Measurements from ENCODE around the gene TTLL4.
"Not testable (repeated sequence)": the region's sequence is repeated elsewhere in the genome, so short reads cannot be mapped to it uniquely, and the experiment has no call there.

TTLL4 gene

GRCh38 chr2:218745559-218746469 is 35.2 kb downstream of the TTLL4 start:
- no peak for DNase-seq

DNA sequence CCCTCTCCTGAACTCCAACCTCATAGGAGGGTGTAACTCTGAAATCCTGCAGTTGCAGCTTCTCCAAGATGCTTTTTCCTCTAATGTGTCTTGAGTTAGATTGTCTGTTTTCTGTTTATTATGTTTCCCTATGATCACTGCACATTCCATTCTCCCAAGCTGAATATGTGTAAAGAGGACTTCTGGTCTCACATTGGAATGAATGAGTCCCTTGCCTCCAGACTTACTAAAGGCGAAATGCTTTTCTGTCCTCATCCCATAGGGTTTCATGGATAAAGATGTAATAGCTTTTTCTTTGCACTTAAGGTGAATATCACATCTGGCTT is 35.8 kb downstream of the TTLL4 start:
- no peak for DNase-seq

DNA sequence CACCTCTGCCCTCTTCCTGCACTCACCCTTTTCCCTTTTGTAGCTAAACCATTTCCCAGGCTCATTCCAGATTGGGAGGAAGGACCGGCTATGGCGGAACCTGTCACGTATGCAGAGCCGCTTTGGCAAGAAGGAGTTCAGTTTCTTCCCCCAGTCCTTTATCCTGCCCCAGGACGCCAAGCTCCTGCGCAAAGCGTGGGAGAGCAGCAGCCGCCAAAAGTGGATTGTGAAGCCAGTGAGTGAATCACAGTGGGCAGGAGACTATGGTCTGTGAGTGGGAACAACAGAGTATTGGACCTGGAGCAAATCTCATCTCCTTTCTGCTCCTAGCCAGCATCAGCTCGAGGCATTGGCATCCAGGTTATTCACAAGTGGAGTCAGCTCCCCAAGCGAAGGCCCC is 36.3 kb downstream of the TTLL4 start:
- no peak for DNase-seq

GRCh38 chr2:218748741-218749441 is 38.3 kb downstream of the TTLL4 start:
- no peak for DNase-seq

- DNase-seq = no peak
Measured at GRCh38 chr2:218754201-218754600, 43.6 kb downstream of the TTLL4 start.

DNA sequence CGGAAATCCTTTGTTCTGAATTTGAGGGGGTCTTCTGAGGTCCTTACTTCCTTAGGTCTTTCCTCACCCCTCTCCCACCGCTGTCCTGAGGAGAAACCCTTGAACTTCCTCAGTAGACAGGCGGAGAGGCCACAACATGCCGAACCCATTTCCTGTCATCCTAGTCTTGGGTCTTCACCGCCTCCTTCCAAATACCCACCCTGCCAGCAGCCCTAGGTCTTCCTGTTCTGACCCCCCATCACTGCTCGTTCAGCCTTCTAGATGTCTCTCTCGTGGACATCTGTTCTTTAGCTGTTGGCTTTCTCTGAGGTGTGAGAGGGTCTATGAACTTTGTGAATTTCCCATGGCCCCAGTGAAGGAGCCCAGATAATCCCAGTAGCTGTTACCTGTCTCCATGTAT is 44.1 kb downstream of the TTLL4 start:
- no peak for DNase-seq

- DNase-seq = no peak
Measured at GRCh38 chr2:218755198-218755566, 44.5 kb downstream of the TTLL4 start.

- DNase-seq = no peak
Measured at GRCh38 chr2:218755567-218756404, 45.2 kb downstream of the TTLL4 start.

DNA sequence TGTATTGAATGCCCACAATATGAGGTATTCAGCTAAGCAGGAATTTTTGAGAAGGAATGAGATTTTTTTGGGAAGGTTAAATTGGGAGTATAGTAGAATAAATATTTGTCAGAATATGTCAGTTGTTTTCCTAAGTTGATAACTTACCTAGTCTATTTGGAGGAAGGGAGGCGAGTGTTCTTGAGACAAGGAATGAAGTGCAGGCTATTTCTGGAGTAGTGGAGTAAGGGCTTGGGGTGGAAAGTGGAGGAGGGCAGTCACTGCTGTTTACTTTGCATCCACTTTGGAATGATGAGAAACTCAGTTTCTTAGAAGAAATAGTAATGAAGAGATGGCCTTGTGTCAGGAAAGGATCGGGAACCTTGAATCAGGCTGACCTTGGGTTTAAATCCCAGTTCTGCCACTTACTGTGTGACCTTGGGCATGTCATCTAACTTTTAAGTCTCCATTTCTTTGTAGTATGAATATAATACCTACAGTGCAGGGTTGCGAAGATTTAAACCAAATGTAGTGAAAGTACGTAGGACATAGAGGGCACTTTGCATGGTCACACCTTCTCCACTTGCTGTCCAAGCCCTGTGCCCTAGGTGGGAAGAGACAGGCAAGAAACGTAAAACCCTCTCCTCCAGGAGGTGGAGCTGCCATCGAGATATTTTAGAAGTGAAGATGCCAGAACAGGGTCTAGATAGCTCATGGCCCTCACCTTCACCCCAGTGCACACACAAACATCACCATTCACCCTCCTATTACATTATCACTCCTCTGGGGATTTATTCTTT is 46.2 kb downstream of the TTLL4 start:
- DNase-seq = no peak

- DNase-seq = no peak
Measured at GRCh38 chr2:218761795-218762194, 51.2 kb downstream of the TTLL4 start.

DNA sequence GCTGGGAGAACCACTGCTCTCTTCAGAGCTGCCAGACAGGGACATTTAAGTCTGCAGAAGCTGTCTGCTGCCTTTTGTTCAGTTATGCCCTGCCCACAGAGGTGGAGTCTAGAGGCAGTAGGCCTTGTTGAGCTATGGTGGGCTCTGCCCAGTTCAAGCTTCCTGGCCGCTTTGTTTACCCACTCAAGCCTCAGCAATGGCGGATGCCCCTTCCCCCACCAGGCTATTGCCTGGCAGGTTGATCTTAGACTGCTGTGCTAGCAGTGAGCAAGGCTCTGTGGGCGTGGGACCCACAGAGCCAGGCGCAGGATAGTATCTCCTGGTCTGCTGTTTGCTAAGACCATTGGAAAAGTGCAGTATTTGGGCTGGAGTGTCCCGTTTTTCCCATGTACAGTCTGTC is 62.1 kb downstream of the TTLL4 start:
- not testable (repeated sequence) for DNase-seq

GRCh38 chr2:218773881-218774280 is 63.2 kb downstream of the TTLL4 start:
- DNase-seq = no peak

GRCh38 chr2:218776488-218776887 is 65.9 kb downstream of the TTLL4 start:
- no peak for DNase-seq

GRCh38 chr2:218777276-218777990 is 66.8 kb downstream of the TTLL4 start:
- no peak for DNase-seq

DNA sequence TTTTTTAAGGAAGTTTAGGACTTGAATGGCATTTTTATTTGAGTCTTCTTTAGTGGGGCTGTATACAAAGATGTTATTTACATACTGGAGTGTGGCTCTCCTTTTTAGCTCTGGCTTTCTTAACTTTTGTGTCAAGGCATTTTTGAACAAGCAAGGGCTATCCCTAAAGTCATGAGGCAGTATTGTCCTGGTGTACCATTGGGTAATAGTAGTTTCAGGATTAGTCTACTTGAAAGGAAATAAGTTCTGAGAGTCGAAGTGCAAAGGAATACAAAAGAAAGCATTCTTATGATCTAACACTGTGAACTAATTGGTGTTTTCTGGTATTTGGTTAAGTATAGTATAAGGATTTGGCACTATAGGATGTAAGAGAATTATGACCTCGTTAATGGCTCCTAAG is 69.4 kb downstream of the TTLL4 start:
- DNase-seq = no peak

- no peak for DNase-seq
Measured at GRCh38 chr2:218780851-218781690, 70.4 kb downstream of the TTLL4 start.

GRCh38 chr2:218781691-218782527 is 71.3 kb downstream of the TTLL4 start, which contains the start of gene CYP27A1:
Gene CYP27A1, plus strand, starts transcription at chr2:218782147. Its CDS starts 36 bp downstream, at chr2:218782183.
- DNase-seq = no peak

DNA sequence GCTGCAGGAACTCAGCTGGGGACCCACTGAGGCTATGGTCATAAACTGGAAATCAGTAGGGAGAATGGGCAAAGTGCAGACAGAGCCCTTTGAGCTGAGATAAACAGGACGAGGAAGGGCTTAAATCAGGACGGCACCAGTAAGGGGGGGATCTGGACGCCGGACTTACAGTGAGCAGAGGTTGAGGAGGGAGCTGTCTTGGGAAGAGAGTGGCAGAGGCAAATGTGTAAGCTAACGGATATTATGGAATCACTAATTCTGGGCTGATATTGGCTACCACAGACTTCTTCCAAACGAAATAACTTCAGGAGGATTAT is 71.9 kb downstream of the TTLL4 start:
- no peak for DNase-seq

GRCh38 chr2:218783688-218784087 is 73.1 kb downstream of the TTLL4 start:
- no peak for DNase-seq

DNA sequence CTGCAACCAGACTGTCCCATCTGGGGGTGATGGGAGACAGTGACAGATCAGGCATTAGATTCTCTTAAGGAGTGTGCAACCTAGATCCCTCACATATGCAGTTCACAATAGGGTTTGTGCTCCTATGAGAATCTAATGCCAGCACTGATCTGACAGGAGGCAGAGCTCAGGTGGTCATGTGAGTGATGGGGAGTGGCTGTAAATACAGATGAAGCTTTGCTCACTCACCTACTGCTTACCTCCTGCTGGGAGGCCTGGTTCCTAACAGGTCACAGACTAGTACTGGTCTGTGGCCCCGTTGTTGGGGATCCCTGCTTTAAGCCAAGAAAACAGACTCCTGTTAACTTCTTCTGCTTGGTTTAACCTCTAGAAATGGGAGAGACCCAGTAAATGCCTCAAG is 74.5 kb downstream of the TTLL4 start:
- DNase-seq = no peak
